Gastrocnemius medialis (tissue), 4 donors: ENCODE measurements around the gene ASAP3.

ENCODE experiments used
- POLR2A ChIP-seq, 2 donors: fragments of 450-650 bp; IDR thresholded peaks; one replicate each; pipeline ENCODE4 v1.6.1; 2017; ENCODE audit warnings: antibody characterized with exemption in 2 of 2, mild to moderate bottlenecking in 2 of 2, moderate library complexity in 2 of 2
- TF ChIP-seq, protein P1 (sequence below), 5 experiments: fragments of 450-650 bp in 3 of 5; fragments of 200-600 bp in 2 of 5; sonication (generic) in 2 of 5; IDR thresholded peaks in 4 of 5; conservative IDR thresholded peaks in 1 of 5; 1 replicate in 4 of 5; 2 replicates in 1 of 5; pipeline ENCODE4 v1.5.1; 2016 to 2019; ENCODE audit warnings: antibody characterized with exemption in 5 of 5, mild to moderate bottlenecking in 3 of 5, moderate library complexity in 3 of 5

DNA sequence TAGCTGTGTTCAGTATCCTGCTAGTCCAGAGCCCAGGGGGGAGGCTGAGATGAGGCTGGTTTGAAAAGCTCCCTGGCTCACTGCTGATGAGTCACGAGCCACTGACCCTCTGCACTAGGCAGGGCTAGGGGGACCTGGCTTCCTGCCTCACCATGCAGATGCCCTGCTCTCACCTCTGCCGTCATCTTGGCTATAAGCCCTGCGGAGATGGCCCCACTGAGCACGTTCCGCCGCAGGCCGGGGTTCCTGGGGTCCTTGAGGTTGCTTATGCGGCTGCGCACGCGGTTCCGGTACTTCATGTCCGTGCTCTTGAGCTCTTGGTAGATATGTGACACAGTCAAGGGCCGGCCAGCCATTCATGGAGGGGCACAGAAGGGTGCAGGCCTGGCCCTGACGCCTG, 90.3 kb downstream of the ASAP3 start:
- TF ChIP-seq, protein P1, sequence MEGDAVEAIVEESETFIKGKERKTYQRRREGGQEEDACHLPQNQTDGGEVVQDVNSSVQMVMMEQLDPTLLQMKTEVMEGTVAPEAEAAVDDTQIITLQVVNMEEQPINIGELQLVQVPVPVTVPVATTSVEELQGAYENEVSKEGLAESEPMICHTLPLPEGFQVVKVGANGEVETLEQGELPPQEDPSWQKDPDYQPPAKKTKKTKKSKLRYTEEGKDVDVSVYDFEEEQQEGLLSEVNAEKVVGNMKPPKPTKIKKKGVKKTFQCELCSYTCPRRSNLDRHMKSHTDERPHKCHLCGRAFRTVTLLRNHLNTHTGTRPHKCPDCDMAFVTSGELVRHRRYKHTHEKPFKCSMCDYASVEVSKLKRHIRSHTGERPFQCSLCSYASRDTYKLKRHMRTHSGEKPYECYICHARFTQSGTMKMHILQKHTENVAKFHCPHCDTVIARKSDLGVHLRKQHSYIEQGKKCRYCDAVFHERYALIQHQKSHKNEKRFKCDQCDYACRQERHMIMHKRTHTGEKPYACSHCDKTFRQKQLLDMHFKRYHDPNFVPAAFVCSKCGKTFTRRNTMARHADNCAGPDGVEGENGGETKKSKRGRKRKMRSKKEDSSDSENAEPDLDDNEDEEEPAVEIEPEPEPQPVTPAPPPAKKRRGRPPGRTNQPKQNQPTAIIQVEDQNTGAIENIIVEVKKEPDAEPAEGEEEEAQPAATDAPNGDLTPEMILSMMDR (IDR thresholded peaks at IDR 0.05 in 4 of 5, conservative IDR thresholded peaks at IDR 0.05 in 1 of 5): no peak
- TF ChIP-seq POLR2A (IDR thresholded peaks at IDR 0.05): no peak
